Liver (tissue), 3 donors: ENCODE results near the gene CLCN4.

Experiments
- CTCF ChIP-seq: fragments of 150-350 bp; IDR thresholded peaks from 2 replicates; pipeline ENCODE4 v1.5.1; 2017; ENCODE audit warnings: improper control_type of control experiment, low read depth, low read length; ENCODE audit not compliant: missing input control
- EGR1 ChIP-seq, 2 donors: IDR thresholded peaks; 2 replicates each; pipeline ENCODE4 v1.6.1; 2016 to 2018; ENCODE audit warnings: antibody characterized with exemption in 2 of 2, low read depth in 2 of 2
- FOXA1 ChIP-seq: IDR thresholded peaks from 2 replicates; pipeline ENCODE4 v1.6.1; 2016; ENCODE audit warnings: antibody characterized with exemption
- HNF4G ChIP-seq: IDR thresholded peaks from 2 replicates; pipeline ENCODE4 v1.6.1; 2016; ENCODE audit warnings: antibody characterized with exemption
- JUND ChIP-seq, 2 donors: IDR thresholded peaks; 2 replicates each; pipeline ENCODE4 v1.6.1; 2016; ENCODE audit warnings: antibody characterized with exemption in 2 of 2
- MAX ChIP-seq: IDR thresholded peaks from 2 replicates; pipeline ENCODE4 v1.6.1; 2016; ENCODE audit warnings: antibody characterized with exemption
- RAD21 ChIP-seq, 2 donors: IDR thresholded peaks; 2 replicates each; pipeline ENCODE4 v1.6.1; 2016; ENCODE audit warnings: antibody characterized with exemption in 2 of 2, mild to moderate bottlenecking in 2 of 2
- REST ChIP-seq: IDR thresholded peaks from 2 replicates; pipeline ENCODE4 v1.6.1; 2016; ENCODE audit warnings: antibody characterized with exemption, mild to moderate bottlenecking
- TAF1 ChIP-seq: conservative IDR thresholded peaks from 2 replicates; pipeline ENCODE4 v1.6.1; 2016; ENCODE audit warnings: antibody characterized with exemption, mild to moderate bottlenecking
- ZBTB33 ChIP-seq: IDR thresholded peaks from 2 replicates; pipeline ENCODE4 v1.6.1; 2016; ENCODE audit warnings: antibody characterized with exemption
- TF ChIP-seq, protein P1 (sequence below): IDR thresholded peaks from 2 replicates; pipeline ENCODE4 v1.6.1; 2016; ENCODE audit warnings: antibody characterized with exemption
- donor health status: healthy.
- donor health status: healthy.

DNA sequence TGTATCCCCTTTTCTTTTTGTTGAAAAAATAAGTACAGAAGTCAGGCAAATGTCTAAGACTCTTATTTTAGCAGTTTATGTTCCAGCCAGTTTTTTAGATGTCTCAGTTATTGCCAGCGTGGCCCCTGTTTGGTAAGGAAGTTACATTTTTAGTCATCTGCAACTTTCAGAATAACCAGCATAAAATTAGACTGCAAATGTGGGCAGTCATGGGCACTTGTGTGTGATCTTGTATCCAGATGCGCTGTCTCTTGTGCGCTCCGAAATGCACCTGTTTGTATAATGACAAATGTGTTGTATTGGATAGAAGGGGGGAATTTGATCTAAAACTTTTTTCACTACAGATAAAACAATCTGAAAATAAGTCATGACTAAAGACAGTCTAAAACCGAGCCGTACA lies 44.3 kb upstream of the CLCN4 start:
- TF ChIP-seq CTCF = no peak
- TF ChIP-seq ZBTB33 = no peak
- TF ChIP-seq HNF4G = no peak
- TF ChIP-seq TAF1 = no peak
- TF ChIP-seq RAD21 (IDR thresholded peaks at IDR 0.05) = no peak
- TF ChIP-seq, protein P1, sequence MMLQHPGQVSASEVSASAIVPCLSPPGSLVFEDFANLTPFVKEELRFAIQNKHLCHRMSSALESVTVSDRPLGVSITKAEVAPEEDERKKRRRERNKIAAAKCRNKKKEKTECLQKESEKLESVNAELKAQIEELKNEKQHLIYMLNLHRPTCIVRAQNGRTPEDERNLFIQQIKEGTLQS = no peak
- no peak for TF ChIP-seq REST
- TF ChIP-seq EGR1 (IDR thresholded peaks at IDR 0.05; ENCODE audit: low read depth in 2 of 2) = no peak
- TF ChIP-seq MAX = no peak
- no peak for TF ChIP-seq JUND (IDR thresholded peaks at IDR 0.05)
- no peak for TF ChIP-seq FOXA1
